HepG2 (cell line): ENCODE data around the gene CCDC102B.

Source experiments
- RXRA ChIP-seq: sonication (generic); formaldehyde crosslinking; IDR thresholded peaks from 2 replicates; pipeline ENCODE4 v1.5.1; 2020; ENCODE audit warnings: missing genetic modification reagents
- ZNF296 ChIP-seq: sonication (generic); formaldehyde crosslinking; conservative IDR thresholded peaks from 2 replicates; pipeline ENCODE4 v1.5.0; 2020; ENCODE audit warnings: mild to moderate bottlenecking, missing genetic modification reagents
- TF ChIP-seq, protein P1 (sequence below): sonication (generic); formaldehyde crosslinking; IDR thresholded peaks from 2 replicates; pipeline ENCODE4 v1.4.0; 2020; ENCODE audit warnings: missing genetic modification reagents
- TF ChIP-seq, protein P2 (sequence below): sonication (generic); formaldehyde crosslinking; IDR thresholded peaks from 2 replicates; pipeline ENCODE4 v1.8.0; 2022; ENCODE audit warnings: mild to moderate bottlenecking, missing genetic modification reagents
- TF ChIP-seq, protein P3 (sequence below): sonication (generic); formaldehyde crosslinking; IDR thresholded peaks from 2 replicates; pipeline ENCODE4 v1.4.0; 2020; ENCODE audit warnings: mild to moderate bottlenecking, missing genetic modification reagents

DNA sequence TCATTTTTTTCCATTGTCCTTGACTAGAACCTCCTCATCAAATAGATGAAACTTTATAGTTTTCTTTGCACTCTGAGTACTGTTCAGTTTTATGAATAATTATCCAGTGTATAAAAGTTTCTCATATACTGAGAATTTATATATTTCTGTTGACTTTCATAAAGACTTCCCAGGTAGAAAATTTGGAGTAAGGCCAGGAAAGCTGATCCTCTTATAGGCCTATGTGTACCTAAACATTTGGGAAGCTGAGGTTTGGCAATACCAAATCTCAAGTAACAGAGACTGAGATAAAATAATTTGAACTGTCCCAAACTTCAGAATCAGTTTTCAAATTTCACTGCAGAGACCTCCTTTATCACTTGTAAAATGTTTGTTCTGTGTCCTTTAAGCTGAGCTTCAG is 43.4 kb downstream of the CCDC102B start:
- TF ChIP-seq ZNF296 (no peak), RXRA (no peak)
- TF ChIP-seq, protein P1, sequence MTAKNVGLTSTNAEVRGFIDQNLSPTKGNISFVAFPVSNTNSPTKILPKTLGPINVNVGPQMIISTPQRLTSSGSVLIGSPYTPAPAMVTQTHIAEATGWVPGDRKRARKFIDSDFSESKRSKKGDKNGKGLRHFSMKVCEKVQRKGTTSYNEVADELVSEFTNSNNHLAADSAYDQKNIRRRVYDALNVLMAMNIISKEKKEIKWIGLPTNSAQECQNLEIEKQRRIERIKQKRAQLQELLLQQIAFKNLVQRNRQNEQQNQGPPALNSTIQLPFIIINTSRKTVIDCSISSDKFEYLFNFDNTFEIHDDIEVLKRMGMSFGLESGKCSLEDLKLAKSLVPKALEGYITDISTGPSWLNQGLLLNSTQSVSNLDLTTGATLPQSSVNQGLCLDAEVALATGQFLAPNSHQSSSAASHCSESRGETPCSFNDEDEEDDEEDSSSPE (CRISPR knock-in tag) = no peak
- TF ChIP-seq, protein P2, sequence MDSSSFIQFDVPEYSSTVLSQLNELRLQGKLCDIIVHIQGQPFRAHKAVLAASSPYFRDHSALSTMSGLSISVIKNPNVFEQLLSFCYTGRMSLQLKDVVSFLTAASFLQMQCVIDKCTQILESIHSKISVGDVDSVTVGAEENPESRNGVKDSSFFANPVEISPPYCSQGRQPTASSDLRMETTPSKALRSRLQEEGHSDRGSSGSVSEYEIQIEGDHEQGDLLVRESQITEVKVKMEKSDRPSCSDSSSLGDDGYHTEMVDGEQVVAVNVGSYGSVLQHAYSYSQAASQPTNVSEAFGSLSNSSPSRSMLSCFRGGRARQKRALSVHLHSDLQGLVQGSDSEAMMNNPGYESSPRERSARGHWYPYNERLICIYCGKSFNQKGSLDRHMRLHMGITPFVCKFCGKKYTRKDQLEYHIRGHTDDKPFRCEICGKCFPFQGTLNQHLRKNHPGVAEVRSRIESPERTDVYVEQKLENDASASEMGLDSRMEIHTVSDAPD (CRISPR knock-in tag) = no peak
- TF ChIP-seq, protein P3, sequence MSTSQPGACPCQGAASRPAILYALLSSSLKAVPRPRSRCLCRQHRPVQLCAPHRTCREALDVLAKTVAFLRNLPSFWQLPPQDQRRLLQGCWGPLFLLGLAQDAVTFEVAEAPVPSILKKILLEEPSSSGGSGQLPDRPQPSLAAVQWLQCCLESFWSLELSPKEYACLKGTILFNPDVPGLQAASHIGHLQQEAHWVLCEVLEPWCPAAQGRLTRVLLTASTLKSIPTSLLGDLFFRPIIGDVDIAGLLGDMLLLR (CRISPR knock-in tag) = no peak
